ENCODE results near the gene IZUMO4.

Gene IZUMO4

GRCh38 chr19:2103045-2103707 is 6.5 kb downstream of the IZUMO4 start:
- no peak for DNase-seq
- TF ChIP-seq, protein P1, sequence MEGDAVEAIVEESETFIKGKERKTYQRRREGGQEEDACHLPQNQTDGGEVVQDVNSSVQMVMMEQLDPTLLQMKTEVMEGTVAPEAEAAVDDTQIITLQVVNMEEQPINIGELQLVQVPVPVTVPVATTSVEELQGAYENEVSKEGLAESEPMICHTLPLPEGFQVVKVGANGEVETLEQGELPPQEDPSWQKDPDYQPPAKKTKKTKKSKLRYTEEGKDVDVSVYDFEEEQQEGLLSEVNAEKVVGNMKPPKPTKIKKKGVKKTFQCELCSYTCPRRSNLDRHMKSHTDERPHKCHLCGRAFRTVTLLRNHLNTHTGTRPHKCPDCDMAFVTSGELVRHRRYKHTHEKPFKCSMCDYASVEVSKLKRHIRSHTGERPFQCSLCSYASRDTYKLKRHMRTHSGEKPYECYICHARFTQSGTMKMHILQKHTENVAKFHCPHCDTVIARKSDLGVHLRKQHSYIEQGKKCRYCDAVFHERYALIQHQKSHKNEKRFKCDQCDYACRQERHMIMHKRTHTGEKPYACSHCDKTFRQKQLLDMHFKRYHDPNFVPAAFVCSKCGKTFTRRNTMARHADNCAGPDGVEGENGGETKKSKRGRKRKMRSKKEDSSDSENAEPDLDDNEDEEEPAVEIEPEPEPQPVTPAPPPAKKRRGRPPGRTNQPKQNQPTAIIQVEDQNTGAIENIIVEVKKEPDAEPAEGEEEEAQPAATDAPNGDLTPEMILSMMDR (IDR thresholded peaks at IDR 0.05) = no peak
- Histone ChIP-seq H3K4me3 (no peak overlapping the region), H3K4me1 (no peaks in the 10 kb centered on the region), H3K27ac (no peak overlapping the region), H3K27me3 (no peaks in the 10 kb centered on the region), H3K9me3 (no peaks in the 10 kb centered on the region), H3K36me3 (peaks cover 30 to 85% (median 64%) of the 10 kb centered on the region in 3 donors)
- intact Hi-C loops (cut with DNase I; ENCODE audit: low total_unique reads) = no loop called here

DNA sequence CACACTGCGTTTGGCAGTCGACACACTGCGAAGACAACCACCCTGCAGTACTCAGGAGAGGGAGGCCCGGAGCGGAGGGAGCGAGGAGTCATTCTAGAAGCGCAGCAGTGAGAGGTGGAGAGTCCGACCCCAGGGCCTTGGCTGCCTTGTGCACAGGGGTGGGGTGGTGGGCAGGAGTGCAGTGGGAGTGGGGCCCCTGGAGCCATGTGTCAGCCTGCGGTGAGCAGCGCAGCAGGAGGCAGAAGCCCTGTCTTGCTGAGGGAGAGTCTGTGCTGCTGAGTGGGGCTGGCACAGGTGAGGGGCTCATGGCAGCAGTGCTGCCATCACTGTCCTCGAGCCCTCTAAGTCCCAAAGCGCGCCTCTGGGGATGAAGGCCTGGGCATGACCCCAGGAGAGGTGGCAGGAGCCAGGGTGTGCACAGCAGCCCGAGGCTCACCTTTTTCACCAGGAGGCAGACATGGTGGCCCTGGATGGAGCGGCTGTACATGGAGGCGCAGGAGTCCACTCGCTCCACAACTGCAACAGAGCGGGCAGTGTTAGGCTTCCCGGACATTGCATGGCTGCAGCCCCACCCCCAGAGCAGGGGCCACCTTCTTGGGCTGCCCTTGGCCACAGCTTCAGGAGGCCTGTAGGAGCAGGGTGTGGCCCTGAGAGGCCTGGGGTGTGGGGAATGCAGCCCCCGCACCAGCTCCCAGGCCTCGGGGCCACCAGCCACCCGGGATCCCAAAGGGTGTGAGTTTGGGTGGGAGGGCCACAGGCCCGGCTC is 11.7 kb downstream of the IZUMO4 start:
- Histone ChIP-seq H3K9me3 (no peaks in the 10 kb centered on the region), H3K27me3 (no peaks in the 10 kb centered on the region), H3K4me3 (no peak overlapping the region), H3K27ac (no peak overlapping the region), H3K4me1 (no peaks in the 10 kb centered on the region), H3K36me3 (peaks cover 71 to 92% (median 85%) of the 10 kb centered on the region in 3 donors)
- TF ChIP-seq, protein P1 (IDR thresholded peaks at IDR 0.05) = no peak
- no peak for DNase-seq
- intact Hi-C loops (cut with DNase I; ENCODE audit: low total_unique reads) = no loop called here

GRCh38 chr19:2109046-2109864 is 12.5 kb downstream of the IZUMO4 start:
- Histone ChIP-seq H3K4me1 (no peaks in the 10 kb centered on the region), H3K4me3 (no peak overlapping the region), H3K27me3 (no peaks in the 10 kb centered on the region), H3K9me3 (no peaks in the 10 kb centered on the region), H3K27ac (no peak overlapping the region), H3K36me3 (peaks cover 78 to 98% (median 94%) of the 10 kb centered on the region in 3 donors)
- TF ChIP-seq, protein P1 (IDR thresholded peaks at IDR 0.05) = no peak
- intact Hi-C loops (cut with DNase I; ENCODE audit: low total_unique reads) = no loop called here
- no peak for DNase-seq

GRCh38 chr19:2110822-2111221 is 14.1 kb downstream of the IZUMO4 start:
- no peak for DNase-seq
- intact Hi-C loops (cut with DNase I; ENCODE audit: low total_unique reads) = loop anchor here (5.0 kb wide), 1 partner anchor 36 kb away; no protein-coding TSS in a partner anchor

DNA sequence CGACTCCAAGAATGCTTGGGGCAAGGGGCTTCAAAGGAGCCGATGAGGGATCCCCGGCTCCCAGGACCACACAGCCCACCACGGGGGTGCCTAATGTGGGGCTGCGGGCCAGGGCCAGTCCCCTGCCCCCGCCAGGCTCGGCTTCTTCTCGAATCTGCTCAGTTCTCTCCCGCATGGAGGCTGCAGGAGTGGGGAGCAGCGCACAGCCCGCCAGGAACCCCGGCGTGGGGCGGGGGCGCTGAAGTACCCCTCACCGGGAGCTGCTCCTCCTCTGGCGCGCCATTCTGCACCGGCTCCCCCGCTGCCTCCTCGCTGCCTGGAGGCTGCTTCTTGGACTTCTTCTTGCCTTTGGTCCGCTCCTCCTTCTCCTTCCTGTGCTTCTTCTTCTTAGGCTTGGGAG is 14.7 kb downstream of the IZUMO4 start:
- Histone ChIP-seq H3K36me3 (peaks cover 90 to 100% (median 98%) of the 10 kb centered on the region in 3 donors), H3K4me1 (no peaks in the 10 kb centered on the region), H3K27ac (no peak overlapping the region), H3K4me3 (no peak overlapping the region), H3K27me3 (no peaks in the 10 kb centered on the region), H3K9me3 (no peaks in the 10 kb centered on the region)
- intact Hi-C loops (cut with DNase I; ENCODE audit: low total_unique reads) = loop anchor here (5.0 kb wide), 1 partner anchor 36 kb away; no protein-coding TSS in a partner anchor
- DNase-seq = no peak
- TF ChIP-seq, protein P1 (IDR thresholded peaks at IDR 0.05) = no peak

More at GRCh38 chr19:2110822-2111221, 14.1 kb downstream of the IZUMO4 start:
- TF ChIP-seq, protein P1 (IDR thresholded peaks at IDR 0.05) = no peak
- H3K27ac ChIP-seq = no peak overlapping the region
- H3K4me3 ChIP-seq = no peak overlapping the region
- H3K36me3 ChIP-seq = peaks cover 90 to 100% (median 98%) of the 10 kb centered on the region in 3 donors
- H3K27me3 ChIP-seq = no peaks in the 10 kb centered on the region
- no peaks in the 10 kb centered on the region for H3K9me3 ChIP-seq
- no peaks in the 10 kb centered on the region for H3K4me1 ChIP-seq
